GM18907 (cell line): ENCODE measurements around the gene PHKA1.
"Not testable (repeated sequence)": the region's sequence is repeated elsewhere in the genome, so short reads cannot be mapped to it uniquely, and the experiment has no call there.

ENCODE experiments used
- ATAC-seq: cut with Tn5 transposase; IDR thresholded peaks from one replicate; pipeline ENCODE4 v1.9.1; 2021; ENCODE audit warnings: mild to moderate bottlenecking, moderate library complexity; ENCODE audit not compliant: unreplicated experiment

The PHKA1 gene

DNA sequence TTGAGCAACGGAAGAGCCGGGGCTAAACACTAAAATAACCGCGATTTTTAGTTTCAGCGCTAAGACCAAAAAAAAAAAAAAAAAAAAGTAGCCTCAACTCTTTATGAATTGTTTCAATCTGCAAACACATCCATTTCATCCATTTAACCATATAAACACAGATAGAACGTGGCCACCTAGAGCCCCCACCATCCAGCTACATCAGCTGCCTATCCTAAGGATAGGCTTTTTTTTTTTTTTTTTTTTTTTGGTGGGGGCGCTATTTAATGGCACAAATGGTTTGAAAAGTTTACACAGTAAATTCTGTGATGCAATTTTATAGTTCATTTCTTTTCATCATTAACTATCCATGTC is 141.0 kb downstream of the PHKA1 start:
- peak; percentile 29 for ATAC-seq

DNA sequence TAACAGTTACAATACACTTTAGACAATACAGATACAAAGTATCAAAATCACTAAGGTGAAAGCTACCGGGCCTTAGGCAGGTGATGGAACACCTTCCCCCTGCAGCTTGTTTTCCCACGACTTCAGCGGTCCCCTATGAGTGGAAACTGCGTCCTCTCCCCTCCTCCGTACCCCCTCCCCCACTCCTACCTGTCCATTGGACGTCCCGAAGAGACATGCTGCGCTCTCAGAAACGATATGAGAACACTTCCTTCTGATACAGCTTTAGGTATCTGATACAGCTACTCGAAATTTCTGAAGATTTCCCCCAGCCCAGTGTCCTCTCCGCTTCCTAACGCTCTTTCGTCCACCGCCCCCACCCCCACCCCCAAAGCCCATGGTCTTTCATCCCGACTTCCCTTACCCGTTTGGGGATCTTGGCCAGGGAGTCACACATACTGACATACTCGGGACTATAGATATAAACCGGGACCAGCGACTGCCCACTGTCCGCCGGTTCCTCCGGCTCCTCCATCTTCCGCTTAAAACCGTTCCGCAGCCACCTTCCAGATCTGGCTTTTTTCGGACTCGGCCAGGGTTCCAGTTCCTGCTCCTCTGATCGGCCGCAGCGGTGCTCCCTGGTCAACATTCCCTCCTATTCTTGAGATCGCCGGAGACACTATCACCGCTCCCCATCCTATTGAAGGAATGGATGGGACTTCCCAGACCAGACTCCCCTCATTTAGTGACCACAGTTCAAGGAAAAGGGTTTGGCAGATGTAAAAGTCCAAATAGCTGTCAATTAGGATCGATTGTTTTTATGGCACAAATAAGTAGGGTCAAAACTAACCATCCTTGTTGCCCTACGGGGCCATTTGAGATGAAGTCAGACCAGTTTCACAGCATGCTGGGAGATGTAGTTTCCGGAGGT is 141.6 kb downstream of the PHKA1 start, which contains the start of gene HDAC8:
Gene HDAC8, minus strand, starts transcription at position 596 of the 910 bp plus-strand sequence. Its CDS starts 82 bp downstream, at position 514.
- peak; percentile 97 for ATAC-seq

DNA sequence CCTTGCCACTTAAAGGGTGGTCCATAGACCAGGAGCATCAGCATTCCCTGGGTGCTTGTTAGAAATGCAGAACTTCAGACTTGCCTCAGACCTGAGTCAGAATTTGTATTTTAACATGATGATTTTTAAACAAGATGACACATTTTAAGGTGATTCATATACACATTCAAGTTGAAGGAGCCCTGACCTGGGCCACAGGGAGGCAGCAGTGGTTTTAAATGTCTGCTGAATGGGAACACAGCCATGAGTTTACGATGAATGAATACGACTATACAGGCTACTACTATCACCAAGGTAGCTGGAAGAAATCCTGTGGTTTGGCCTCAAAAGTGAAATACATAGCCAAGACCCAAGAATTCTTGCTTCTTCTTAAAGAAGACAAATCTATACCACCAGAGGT is 144.3 kb downstream of the PHKA1 start:
- ATAC-seq, result no peak

DNA sequence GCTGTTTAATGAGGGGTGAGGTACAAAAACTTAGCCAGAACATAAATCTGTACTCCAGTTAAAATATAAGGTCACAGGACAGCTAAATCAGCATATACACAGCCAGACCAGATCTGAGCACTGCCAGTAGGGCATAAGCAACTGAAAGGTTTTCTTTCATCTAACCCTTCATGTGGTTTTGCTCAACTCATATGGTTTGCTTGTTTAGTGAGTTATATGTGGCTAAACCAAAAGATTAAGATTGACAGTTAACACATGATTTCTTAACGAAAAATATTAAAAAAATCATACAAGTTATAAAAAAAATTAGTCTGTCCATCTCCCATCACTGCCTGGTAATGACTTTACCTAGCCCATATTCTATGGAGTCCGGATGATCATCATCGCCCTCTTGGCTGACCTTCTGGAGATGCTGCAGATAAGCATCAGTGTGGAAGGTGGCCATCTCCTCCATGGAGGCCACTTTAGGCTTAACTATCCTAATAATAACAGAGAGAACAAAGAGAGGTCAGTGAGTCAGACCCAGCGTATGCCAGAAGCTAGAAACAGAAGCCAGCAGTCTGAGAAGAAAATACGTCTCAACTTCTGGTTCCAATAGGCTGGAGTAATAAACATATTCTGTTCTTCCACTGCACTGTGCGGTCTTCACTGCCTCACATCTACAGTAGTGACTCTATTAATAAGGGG is 145.6 kb downstream of the PHKA1 start:
- ATAC-seq, result no peak

DNA sequence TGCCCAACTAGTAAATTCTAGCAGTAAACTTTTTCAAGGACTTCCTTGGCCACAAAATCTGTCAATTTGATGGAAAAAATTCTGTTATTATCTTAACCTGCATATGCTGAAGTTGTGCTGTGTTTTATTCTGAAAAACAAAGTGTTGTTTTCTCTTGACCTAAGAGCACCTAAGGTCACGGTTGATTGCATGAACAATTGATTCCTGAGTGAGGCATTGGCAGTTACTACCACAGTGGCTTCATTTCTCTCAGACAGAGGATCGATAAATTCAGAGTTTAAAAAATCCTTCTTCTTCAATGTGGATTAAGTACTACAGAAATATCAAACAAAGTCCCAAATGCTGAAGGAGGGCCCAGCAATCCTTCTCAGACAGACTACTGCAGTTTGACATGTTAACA is 147.7 kb downstream of the PHKA1 start:
- no peak for ATAC-seq

DNA sequence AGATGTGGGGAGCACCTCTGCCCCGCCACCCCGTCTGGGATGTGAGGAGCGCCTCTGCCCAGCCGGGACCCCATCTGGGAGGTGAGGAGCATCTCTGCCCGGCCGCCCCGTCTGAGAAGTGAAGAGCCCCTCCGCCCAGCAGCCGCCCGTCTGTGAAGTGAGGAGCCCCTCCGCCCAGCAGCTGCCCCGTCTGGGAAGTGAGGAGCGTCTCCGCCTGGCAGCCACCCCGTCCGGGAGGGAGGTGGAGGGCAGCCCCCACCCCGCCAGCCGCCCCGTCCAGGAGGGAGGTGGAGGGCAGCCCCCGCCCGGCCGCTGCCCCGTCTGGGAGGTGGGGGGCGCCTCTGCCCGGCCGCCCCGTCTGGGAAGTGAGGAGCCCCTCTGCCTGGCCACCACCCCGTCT is 154.5 kb downstream of the PHKA1 start:
- ATAC-seq, result not testable (repeated sequence)

DNA sequence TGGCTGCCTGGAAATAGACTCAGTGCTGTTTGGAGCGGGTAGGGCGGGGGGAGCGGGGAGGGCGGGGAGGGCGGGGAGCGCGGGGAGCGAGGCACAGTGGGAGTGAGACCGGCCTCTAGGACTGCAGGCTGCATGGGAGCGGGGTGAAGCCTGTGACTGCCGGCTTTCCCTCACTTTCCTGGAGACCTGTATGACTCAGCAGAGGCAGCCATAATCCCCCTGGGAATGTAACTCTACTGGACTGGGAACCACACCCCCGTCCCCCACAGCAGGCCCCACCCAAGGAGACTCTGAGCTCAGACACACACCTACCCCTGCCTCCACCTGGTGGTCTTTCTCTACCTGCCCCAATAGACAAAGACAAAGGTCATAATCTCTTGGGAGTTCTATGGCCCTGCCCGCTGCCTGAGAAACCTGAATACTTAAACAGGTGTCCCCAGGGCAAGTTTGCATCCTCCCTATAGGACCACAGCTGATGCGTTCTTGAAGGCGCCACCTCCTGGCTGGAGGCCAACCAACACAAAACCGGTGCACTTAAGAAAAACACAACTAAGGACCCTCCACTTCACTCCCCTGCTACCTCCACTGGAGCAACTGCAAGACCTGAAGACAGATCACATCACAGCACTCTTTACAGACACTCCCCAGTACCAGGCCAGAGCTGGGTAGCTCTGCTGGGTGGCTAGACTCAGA is 159.5 kb downstream of the PHKA1 start:
- ATAC-seq, result no peak

DNA sequence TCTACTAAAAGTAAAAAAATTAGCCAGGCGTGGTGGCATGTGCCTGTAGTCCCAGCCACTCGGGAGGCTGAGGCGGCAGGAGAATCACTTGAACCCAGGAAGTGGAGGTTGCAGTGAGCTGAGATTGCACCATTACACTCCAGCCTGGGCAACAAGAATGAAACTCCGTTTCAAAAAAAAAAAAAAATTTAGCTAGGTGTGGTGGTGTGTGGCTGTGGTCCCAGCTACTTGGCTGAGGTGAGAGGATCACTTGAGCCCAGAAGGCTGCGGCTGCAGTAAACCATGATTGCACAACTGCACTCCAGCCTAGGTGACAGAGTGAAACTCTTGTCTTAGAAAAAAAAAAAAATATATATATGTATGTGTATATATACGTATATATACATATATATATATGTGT is 161.7 kb downstream of the PHKA1 start:
- ATAC-seq, result not testable (repeated sequence)

DNA sequence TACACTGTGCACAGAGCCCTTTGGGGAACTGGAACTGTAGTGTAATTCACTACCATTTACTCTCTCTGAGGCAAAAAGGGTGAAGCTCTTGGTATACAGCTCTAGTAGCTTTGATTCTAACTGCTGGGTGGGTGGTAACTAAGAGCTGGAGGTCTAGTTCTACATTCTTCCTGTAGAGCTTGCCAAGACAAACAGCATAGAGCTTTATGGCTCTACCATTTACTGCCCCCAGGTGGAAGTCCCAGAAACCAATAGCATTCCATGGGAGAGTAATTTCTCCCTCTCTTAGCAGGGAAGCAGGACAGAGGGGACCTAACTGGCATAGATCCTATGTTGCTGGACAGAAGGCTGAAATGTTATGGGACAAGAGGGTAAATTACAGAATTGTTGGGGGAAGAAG is 168.1 kb downstream of the PHKA1 start:
- ATAC-seq, result no peak

DNA sequence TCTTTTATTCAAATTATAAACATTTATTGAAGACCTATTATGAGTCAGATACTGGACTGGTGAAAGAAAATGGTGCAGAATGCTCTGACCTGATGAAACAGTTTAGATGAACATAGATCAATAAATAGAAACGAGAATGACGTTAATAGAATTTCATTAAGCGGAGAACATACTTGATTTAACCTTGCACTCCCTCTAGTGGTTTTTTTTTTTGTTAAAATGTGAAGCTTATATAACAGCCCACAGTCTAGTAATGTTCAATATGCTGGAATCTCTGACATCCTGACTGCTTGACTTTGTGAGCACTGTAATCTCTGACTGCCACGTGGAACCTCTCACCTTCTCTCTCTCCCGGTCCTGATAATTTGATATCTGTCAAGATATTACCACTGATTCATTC is 173.8 kb downstream of the PHKA1 start:
- no peak for ATAC-seq

DNA sequence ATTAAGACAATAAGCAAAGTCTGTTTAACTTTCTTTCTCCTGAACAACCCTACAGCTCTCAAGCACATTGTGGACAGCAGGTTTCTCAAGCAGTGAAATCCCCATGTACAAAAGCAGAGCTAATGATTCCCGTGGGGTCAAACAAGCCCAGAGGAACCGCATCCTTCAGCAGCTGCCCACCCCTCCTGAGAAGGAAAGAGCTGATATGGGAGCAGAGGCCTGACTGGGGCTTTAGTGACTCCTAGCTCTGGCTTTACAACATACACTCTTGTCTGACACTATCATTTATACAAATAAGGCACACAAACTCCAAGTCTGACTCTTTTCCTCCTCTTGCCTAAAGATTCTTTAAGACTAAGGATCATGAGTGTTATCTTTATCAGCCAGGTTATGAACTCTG is 174.3 kb downstream of the PHKA1 start:
- ATAC-seq, result no peak

DNA sequence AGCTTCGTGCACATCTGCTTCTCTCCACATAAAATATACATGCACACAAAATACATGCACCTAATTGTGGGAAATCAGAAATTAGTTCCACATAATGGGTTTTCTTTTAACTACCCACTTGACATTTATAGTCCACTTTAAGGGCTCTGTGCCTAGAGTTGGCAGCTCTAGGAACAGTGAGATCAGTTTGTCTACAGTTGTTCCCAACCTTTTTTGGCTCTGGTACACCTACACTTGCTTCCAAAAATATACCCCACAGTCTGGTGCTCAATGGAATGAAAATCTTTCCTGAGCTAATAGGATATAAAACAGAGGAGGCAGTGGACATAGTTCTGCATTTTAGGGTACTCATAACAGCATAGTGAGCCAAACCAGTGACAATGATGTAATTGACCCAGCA is 177.6 kb downstream of the PHKA1 start:
- no peak for ATAC-seq

DNA sequence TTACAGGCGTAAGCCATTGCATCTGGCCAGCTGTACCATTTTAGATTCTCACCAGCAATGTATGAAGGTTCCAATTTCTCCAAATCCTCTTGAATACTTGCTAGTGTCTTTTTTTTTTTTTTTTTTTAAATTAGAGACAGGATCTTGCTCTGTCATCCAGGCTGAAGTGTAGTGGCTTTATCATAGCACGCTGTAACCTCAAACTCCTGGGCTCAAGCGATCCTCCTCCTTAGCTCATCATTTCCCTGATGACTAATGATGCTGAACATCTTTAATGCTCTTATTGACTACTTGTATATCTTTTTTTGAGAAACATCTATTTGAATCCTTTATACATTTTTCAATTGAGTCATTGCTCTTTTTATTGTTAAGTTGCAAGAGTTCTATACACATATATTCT is 181.7 kb downstream of the PHKA1 start:
- no peak for ATAC-seq
